HEK293 (cell line): ENCODE results near the gene KCTD15.
A peak's percentile ranks its signal among the peaks of the same experiment; 100 is the strongest.

ENCODE experiments used
- CTCF ChIA-PET: fragments of 350-600 bp; formaldehyde crosslinking; extraction: SDS; loops from one replicate; lab custom pipeline; 2021; ENCODE audit warnings: antibody characterized with exemption; lab: Yijun Ruan, JAX
- POLR2A ChIA-PET: fragments of 300-600 bp; formaldehyde crosslinking; extraction: SDS; loops from one replicate; lab custom pipeline; 2020; ENCODE audit warnings: antibody characterized with exemption, inconsistent platforms; lab: Yijun Ruan, JAX
- H3K27ac ChIP-seq: fragments of 200-500 bp; sonication (Bioruptor generic); 2 replicates; pipeline ENCODE4 v1.5.1; 2014; ENCODE audit warnings: low read depth, low read length, control low read depth, inconsistent platforms; ENCODE audit errors: extremely low read depth
- H3K36me3 ChIP-seq, 2 experiments: fragments of 200-500 bp in 1 of 2; sonication (Bioruptor generic) in 1 of 2; 1 replicate in 1 of 2; 2 replicates in 1 of 2; pipeline ENCODE4 v1.5.1; 2014 to 2017; ENCODE audit warnings: inconsistent platforms in 2 of 2, low read length in 2 of 2; ENCODE audit not compliant: control insufficient read depth in 2 of 2, insufficient read depth in 1 of 2
- H3K4me1 ChIP-seq: fragments of 200-500 bp; sonication (Bioruptor generic); 2 replicates; pipeline ENCODE4 v1.5.1; 2014; ENCODE audit warnings: mild to moderate bottlenecking, low read length, inconsistent platforms; ENCODE audit not compliant: control insufficient read depth, insufficient read depth
- H3K4me3 ChIP-seq: 2 replicates; pipeline ENCODE4 v1.5.1; 2011; ENCODE audit warnings: low read depth, mild to moderate bottlenecking, control low read depth, low read length, moderate library complexity
- H3K9me3 ChIP-seq: fragments of 200-500 bp; sonication (Bioruptor generic); 2 replicates; pipeline ENCODE4 v1.5.1; 2014; ENCODE audit warnings: low read depth, low read length, inconsistent platforms; ENCODE audit not compliant: control insufficient read depth, insufficient read depth
- ELK4 ChIP-seq: IDR thresholded peaks from 2 replicates; pipeline ENCODE4 v1.6.1; 2011; ENCODE audit warnings: mild to moderate bottlenecking, low read depth, low read length, borderline replicate concordance
- GLI4 ChIP-seq: fragments of 450-650 bp; formaldehyde crosslinking; IDR thresholded peaks from 2 replicates; pipeline ENCODE4 v1.5.1; 2016; ENCODE audit warnings: missing biosample characterization, missing genetic modification characterization
- GLIS2 ChIP-seq: fragments of 450-650 bp; formaldehyde crosslinking; IDR thresholded peaks from 2 replicates; pipeline ENCODE4 v1.5.1; 2016; ENCODE audit warnings: missing biosample characterization, missing genetic modification characterization
- PRDM10 ChIP-seq: fragments of 450-650 bp; formaldehyde crosslinking; IDR thresholded peaks from 2 replicates; pipeline ENCODE4 v1.5.1; 2016; ENCODE audit warnings: missing biosample characterization, missing genetic modification characterization
- SCRT1 ChIP-seq: fragments of 450-650 bp; formaldehyde crosslinking; IDR thresholded peaks from 2 replicates; pipeline ENCODE4 v1.5.1; 2016; ENCODE audit warnings: missing biosample characterization, missing genetic modification characterization, borderline replicate concordance
- SCRT2 ChIP-seq: fragments of 450-650 bp; formaldehyde crosslinking; IDR thresholded peaks from 2 replicates; pipeline ENCODE4 v1.5.1; 2016; ENCODE audit warnings: missing biosample characterization, missing genetic modification characterization
- ZBTB20 ChIP-seq: fragments of 450-650 bp; formaldehyde crosslinking; IDR thresholded peaks from 2 replicates; pipeline ENCODE4 v1.5.1; 2016; ENCODE audit warnings: missing biosample characterization, missing genetic modification characterization
- ZBTB8A ChIP-seq: fragments of 450-650 bp; formaldehyde crosslinking; IDR thresholded peaks from 2 replicates; pipeline ENCODE4 v1.5.1; 2016; ENCODE audit warnings: missing biosample characterization, missing genetic modification characterization
- ZNF148 ChIP-seq: fragments of 450-650 bp; formaldehyde crosslinking; IDR thresholded peaks from 2 replicates; pipeline ENCODE4 v1.5.0; 2017; ENCODE audit warnings: missing biosample characterization, missing genetic modification characterization, borderline replicate concordance
- ZNF24 ChIP-seq: fragments of 450-650 bp; formaldehyde crosslinking; IDR thresholded peaks from 2 replicates; pipeline ENCODE4 v1.5.1; 2016; ENCODE audit warnings: missing biosample characterization, missing genetic modification characterization
- ZNF280D ChIP-seq: fragments of 450-650 bp; formaldehyde crosslinking; IDR thresholded peaks from 2 replicates; pipeline ENCODE4 v1.5.1; 2016; ENCODE audit warnings: missing biosample characterization, missing genetic modification characterization
- ZNF362 ChIP-seq: fragments of 450-650 bp; formaldehyde crosslinking; IDR thresholded peaks from 2 replicates; pipeline ENCODE4 v1.5.1; 2016; ENCODE audit warnings: missing biosample characterization, missing genetic modification characterization
- ZNF398 ChIP-seq: fragments of 450-650 bp; formaldehyde crosslinking; IDR thresholded peaks from 2 replicates; pipeline ENCODE4 v1.5.1; 2017; ENCODE audit warnings: missing biosample characterization, missing genetic modification characterization
- ZNF423 ChIP-seq: fragments of 450-650 bp; formaldehyde crosslinking; IDR thresholded peaks from 2 replicates; pipeline ENCODE4 v1.5.1; 2016; ENCODE audit warnings: missing biosample characterization, missing genetic modification characterization
- ZNF529 ChIP-seq: fragments of 450-650 bp; formaldehyde crosslinking; IDR thresholded peaks from 2 replicates; pipeline ENCODE4 v1.5.1; 2017; ENCODE audit warnings: missing genetic modification characterization, missing biosample characterization; ENCODE audit not compliant: insufficient replicate concordance
- ZNF561 ChIP-seq: fragments of 450-650 bp; IDR thresholded peaks from 2 replicates; pipeline ENCODE4 v1.5.1; 2018; ENCODE audit warnings: missing biosample characterization, missing genetic modification characterization, borderline replicate concordance
- ZNF600 ChIP-seq: fragments of 450-650 bp; formaldehyde crosslinking; IDR thresholded peaks from 2 replicates; pipeline ENCODE4 v1.5.1; 2016; ENCODE audit warnings: missing biosample characterization, missing genetic modification characterization
- ZNF623 ChIP-seq: fragments of 450-650 bp; formaldehyde crosslinking; IDR thresholded peaks from 2 replicates; pipeline ENCODE4 v1.5.1; 2016; ENCODE audit warnings: missing biosample characterization, missing genetic modification characterization
- ZNF624 ChIP-seq: fragments of 450-650 bp; formaldehyde crosslinking; IDR thresholded peaks from 2 replicates; pipeline ENCODE4 v1.5.1; 2017; ENCODE audit warnings: missing biosample characterization, missing genetic modification characterization
- ZNF654 ChIP-seq: fragments of 450-650 bp; formaldehyde crosslinking; IDR thresholded peaks from 2 replicates; pipeline ENCODE4 v1.5.1; 2016; ENCODE audit warnings: low read depth, missing biosample characterization, missing genetic modification characterization
- ZNF747 ChIP-seq: fragments of 450-650 bp; formaldehyde crosslinking; IDR thresholded peaks from 2 replicates; pipeline ENCODE4 v1.5.1; 2016; ENCODE audit warnings: missing biosample characterization, missing genetic modification characterization
- ZNF768 ChIP-seq: fragments of 450-650 bp; formaldehyde crosslinking; IDR thresholded peaks from 2 replicates; pipeline ENCODE4 v1.5.1; 2018; ENCODE audit warnings: missing biosample characterization, mild to moderate bottlenecking, missing genetic modification characterization

The KCTD15 gene

GRCh38 chr19:33797802-33798671 lies 1.4 kb downstream of the KCTD15 start (continued):
- no peak for TF ChIP-seq ZNF623 (tag by site-specific recombination)
- TF ChIP-seq SCRT1 = peak; percentile 86
- no peak for TF ChIP-seq ZNF529 (tag by site-specific recombination)
- no peak for TF ChIP-seq GLI4 (tag by site-specific recombination)
- TF ChIP-seq PRDM10 (tag by site-specific recombination) = no peak
- TF ChIP-seq ZNF747 = no peak
- TF ChIP-seq ZNF768 (tag by site-specific recombination) = no peak
- TF ChIP-seq ZNF24 (tag by site-specific recombination) = no peak
- TF ChIP-seq ZNF280D = no peak
- no peak for TF ChIP-seq ZNF148
- no peak for TF ChIP-seq ZNF423 (tag by site-specific recombination)

GRCh38 chr19:33798681-33799111 lies 2.0 kb downstream of the KCTD15 start:
- H3K4me1 ChIP-seq = peaks cover 18% of the 10 kb centered on the region
- H3K4me3 ChIP-seq = no peak overlapping the region
- CTCF ChIA-PET = interaction anchor here (1.2 to 9.5 kb wide), 5 partner anchors 17 to 298 kb away, joined by 4 to 171 read pairs (median 9); no protein-coding TSS in a partner anchor
- peak overlapping the region; percentile 28; the same call in 1 of the 2 replicates for H3K27ac ChIP-seq
- POLR2A ChIA-PET = no interaction called here
- H3K36me3 ChIP-seq = peaks cover 19 to 43% of the 10 kb centered on the region in 2 experiments; a peak in 2 of 3 replicates
- no peaks in the 10 kb centered on the region for H3K9me3 ChIP-seq
- no peak for TF ChIP-seq ZNF398 (tag by site-specific recombination)
- TF ChIP-seq SCRT1 = 0 out of 2 replicates have a peak, but pooled peaks have one; percentile 2
- TF ChIP-seq GLIS2 = no peak
- TF ChIP-seq ZNF624 = no peak
- no peak for TF ChIP-seq ZNF654 (tag by site-specific recombination)
- no peak for TF ChIP-seq ZNF362 (tag by site-specific recombination)
- TF ChIP-seq SCRT2 (tag by site-specific recombination) = 0 out of 2 replicates have a peak, but pooled peaks have one; percentile 37
- no peak for TF ChIP-seq ZNF561 (tag by site-specific recombination)
- TF ChIP-seq ELK4 = no peak
- 0 out of 2 replicates have a peak, but pooled peaks have one; percentile 27 for TF ChIP-seq ZBTB8A (tag by site-specific recombination)
- TF ChIP-seq ZBTB20 (tag by site-specific recombination) = no peak
- peak; percentile 64; the same call in 1 of the 2 replicates for TF ChIP-seq ZNF600 (tag by site-specific recombination)
